GM21529 (cell line): ENCODE measurements around the gene AJAP1.

ENCODE experiments used
- ATAC-seq: cut with Tn5 transposase; IDR thresholded peaks from one replicate; pipeline ENCODE4 v1.9.1; 2021; ENCODE audit not compliant: unreplicated experiment

The AJAP1 gene

DNA sequence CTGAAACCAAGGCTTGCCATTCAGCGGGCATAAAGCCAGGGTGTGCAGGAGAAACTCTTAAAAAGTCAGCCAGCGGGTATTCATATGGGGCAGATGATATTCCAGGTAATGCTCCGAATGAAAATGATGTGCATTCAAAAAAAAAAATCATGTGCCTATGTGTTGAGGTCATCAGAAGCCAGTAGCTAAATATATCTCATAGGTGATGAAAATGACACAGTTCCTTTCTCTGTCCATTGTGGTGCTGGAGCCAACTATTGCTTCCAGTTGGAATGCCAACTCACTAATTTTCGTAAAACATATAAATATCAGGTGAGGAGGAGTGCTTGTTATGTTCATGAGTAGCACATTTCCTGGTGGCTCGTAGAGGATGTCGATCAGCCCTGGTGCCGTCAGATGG, 23.2 kb downstream of the AJAP1 start:
- no peak for ATAC-seq

DNA sequence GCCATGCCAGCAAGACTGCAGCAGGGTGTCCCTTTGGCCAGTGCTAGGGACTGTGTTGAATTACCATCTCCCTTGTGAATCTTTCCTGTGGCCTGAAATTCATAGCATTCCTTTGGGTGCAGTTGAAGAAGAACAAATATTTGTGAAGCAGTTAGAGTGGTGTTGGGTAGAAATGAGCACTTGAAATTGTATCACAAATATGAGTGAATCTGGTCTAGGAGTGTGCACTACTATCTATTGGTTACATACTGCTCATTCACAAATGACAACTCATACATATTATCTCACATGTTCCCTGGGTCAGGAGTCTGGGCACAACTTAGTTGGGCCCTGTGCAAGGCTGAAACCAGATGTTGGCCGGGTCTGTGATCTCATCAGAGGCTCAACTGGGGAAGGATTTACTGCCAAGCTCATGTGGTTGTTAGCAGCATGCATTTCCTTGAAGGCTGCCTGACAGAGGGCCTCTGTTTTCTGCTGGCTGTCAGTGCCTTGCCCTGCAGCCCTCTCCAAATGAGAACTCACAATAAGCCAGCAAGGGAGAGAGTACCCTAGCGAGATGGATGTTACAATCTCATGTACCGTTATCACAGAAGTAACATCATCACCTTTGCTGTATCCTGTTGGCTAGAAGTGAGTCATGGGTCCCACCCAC, 23.8 kb downstream of the AJAP1 start:
- ATAC-seq: no peak

DNA sequence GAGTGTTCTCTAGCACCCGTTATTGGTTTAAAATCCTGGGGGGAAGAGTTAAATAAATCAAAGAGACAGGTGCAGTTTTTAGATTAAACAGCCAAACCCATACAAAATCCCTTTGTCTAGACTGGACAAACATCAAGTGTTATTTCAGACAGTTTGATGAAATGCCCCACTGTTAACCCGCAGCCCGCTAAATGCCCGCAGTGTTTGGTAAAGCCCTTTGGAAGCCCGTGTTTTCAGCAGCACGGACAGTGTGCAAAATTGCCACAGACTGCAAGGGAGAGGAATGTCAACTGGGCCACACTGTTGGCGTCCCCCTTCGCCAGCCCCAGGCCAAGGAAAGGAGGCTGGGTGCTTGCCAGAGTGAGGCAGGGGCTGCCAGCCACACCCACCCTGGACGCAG, 26.6 kb downstream of the AJAP1 start:
- ATAC-seq: no peak

DNA sequence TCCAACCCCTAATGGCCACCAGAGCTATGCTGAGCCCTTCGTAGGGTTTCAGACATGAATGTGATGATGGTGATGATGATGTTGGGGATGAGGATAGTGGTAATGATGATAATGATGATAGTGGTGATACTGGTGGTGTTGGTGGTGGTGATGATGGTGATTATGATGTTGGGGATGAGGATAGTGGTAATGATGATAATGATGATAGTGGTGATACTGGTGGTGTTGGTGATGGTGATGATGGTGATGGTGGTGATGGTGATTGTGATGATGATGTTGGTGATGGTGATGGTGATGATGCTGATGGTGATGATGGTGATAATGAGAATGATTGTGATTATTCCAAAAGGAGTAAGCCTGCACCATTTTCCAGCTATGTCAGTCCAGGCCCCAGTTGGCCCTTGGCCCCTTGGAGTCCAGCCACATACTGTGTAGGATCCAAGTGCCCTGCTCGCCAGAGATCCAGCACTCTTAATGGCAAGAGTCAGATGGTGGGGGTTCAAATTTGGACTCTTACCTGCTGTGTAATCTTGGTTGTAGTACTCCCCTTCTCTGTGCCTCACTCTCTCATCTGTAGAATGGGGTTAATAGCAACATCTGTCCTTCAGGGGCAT, 28.3 kb downstream of the AJAP1 start:
- no peak for ATAC-seq

DNA sequence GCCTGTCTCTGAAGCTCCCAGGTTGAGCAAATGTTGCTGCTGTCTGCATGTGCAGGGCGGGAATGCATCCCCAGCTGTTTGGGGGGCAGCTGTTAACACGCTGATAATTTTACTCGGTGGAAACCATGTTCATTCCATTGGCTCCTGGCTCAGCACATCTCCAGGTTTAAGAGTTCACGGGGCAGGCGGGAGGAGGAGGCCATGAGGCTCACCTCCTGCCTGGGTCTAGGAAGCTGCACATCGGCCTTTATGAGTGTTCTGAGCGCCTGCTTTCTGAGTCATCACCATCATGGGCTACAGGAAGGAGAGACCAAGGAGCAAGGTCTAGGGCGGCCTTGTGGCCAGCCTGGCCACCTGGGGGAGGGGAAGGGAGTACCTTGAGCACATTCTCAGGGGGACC, 29.7 kb downstream of the AJAP1 start:
- ATAC-seq: no peak

DNA sequence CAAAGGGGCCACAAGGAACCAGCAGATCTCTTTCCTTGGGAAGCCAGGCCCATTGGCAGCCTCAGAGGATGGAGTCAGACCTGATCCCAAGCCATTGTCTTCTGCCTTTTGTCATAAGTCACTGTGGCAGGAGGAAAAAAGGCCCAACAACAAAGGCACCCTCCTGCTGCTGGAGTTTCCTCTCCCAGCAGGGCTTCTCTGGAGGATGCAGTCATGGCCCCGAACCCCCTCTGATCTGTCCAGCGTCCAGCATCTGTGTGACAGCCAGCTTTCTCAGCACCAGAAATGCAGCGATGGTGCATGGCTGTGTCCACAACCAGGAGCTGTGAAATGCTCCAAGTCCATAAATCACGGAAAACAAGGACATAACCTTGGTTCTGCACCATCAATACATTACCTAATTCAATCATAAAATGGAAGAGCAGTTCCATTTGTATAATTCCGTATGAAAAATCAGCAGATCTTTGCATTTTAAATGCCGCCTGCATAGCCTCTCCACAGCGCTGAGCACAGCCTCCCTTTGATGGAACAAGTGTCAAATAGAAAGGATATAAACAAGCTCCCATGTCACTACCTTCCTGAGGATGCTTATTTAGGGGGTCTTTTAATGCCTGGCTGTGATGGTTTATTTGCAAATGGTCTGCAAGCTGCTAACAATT, 30.6 kb downstream of the AJAP1 start:
- ATAC-seq: no peak

DNA sequence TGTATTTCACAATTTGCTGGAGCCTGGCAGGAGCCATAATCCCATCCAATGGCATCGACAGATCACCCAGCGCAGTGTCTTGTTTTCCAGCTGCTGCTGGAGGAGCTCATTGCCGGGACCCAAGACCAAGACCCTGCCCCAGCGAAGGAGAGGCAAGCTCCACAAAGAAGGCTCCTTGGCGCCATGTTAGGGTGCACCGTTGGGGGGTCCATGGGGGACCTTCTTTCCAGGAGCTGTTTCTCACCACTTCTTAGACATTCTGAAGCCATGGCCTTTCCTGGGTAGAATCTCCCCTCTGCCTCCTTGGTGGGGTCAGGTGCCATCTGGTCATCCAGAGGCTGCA, 31.1 kb downstream of the AJAP1 start:
- ATAC-seq: no peak

DNA sequence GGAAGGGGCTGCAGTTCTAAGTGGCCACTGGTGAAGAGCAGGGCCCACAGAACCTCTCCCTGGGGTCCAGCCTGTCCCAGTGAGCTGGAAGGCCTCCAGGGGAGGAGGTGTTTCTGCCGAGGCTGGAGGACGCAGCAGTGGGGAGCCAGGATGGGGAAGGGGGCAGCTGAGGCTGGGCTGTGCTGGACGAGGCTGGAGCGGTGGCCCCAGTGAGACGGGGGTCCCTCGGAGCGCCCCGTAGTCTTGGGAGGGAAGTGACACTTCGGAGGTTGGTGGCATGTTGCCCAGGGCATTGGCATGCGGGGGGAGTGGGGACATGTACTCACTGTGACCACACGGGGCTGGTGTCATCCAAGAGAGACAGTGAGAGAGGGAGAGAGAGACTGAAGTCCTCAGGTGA, 33.5 kb downstream of the AJAP1 start:
- no peak for ATAC-seq

DNA sequence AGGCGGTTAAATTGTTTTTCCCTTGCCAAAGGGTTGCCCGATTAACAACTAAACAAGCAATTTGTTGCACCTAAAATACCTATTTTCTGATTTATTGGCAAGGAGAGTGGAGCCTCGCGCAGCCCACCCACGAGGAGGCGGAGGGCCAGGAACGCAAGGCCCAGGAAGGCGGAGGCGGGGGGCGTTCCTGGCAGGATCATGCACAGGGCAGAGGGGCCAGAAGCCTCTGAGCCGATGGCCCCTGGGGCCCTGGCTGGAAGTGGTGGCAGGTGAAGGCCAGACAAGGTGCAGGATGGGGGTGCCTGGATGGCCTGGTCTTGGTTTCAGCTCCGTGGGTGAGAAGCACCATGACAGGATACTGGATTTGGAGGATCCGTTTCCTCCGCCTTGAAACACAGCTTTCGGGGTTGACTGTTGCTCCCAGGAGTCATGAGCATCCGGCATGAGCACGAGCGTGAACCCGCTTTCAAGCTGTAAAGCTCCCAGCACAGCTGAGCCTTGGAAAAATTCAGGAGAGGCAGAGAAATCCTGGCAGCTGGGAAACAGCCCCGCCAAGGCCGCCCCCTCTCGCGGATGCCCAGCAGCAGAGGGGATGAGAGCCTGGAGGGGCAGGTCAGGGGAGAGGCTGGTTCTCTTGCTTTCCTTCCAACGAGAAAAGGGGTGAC, 35.0 kb downstream of the AJAP1 start:
- ATAC-seq: no peak

DNA sequence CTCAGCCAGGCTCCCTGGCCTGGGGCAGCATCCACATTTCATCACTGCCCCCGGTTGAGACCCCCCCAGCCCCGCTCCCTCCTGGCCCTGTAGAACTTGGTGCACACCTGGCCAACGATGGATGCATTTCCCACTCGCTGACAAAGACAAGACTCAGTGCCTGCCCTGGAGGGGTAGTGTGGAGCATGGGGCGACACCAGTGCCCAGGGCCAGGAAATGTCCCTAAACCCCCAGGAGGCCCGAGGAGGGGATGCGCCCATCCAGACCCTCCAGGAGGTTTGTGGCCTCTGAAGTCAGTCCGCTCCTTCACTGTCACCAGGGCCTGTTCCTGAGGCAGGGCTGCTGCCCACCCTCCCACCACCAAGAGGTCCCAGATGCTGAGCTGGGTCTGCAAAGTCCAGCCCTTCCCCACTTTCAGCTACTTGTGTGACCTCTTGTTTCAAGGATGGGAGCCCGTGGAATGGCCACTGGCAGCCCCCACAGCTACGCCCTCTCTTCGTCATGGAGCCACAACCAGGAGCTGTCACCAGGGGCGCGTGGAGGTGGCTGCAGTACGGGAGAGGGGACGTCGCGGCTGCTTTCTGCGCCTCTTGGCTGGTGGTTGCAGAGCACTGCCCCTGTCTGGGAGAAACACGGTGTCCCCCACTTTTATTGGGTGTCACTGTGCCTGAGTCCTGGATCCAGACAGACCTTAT, 35.7 kb downstream of the AJAP1 start:
- ATAC-seq: no peak

DNA sequence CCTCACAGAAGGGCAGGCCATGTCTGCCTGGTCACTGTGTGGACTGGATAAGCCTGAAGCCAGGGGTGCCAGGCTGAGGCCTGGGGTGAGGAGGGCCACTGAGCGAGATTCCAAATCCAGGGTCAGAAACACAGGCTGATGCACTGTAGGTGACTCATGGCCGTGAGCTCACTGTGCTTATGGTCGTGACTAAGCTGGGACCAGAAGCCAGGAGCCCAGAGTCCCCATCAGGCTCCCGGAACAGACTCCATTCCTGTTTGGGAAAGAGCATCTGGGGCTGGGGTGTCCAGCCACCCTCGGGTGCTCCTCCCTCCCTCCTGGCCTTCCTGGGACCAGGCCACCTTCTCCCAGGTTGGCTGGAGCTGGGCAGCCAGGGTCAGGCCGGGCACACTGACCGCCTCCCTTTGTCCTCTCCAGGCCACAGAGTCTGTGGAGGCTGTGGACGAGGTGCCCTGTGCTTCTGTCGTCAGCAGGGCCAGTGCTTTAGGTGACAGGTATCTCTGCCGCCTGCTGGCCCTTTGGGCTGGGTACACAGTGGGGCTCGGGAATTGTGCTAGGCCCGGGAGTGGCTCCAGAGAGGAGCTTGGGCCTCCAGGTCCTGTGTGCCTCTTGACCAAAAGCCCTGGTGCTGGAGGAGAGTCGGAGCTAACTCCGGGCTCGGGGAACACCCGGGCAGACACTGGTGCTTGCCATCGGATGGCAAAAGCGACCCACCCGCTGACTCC, 36.7 kb downstream of the AJAP1 start:
- ATAC-seq: no peak

DNA sequence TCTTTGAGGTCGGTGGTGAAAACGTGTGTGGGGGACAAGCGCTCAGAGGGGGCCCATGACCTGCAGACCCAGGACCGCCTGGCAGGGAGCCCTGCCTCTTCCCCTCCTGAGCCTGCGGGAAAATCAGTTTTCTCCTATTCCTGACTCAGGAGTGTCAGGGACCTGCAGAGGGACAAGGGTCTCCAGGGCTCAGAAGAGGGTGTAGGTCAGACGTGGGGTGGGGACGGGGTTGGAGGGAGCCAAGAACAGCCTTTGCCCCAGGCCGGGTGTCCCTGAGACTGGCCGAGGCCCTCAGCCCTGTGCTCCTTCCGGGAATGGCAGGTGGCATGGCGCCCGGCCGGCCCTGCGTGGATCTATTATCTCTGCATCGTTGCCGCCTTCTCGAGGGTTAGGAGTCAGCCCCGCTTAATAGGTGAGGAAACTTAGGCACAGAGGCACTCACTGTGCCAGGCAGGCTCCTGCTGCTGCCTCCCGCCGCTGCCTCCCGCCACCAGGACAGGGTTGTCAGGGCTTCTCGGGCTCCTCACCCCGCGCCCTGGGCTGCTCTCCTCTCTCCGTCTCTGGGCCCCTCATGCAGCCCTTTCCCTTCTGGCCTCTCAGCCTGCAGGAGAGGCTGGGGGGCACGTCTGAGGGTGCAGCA, 37.5 kb downstream of the AJAP1 start:
- no peak for ATAC-seq

DNA sequence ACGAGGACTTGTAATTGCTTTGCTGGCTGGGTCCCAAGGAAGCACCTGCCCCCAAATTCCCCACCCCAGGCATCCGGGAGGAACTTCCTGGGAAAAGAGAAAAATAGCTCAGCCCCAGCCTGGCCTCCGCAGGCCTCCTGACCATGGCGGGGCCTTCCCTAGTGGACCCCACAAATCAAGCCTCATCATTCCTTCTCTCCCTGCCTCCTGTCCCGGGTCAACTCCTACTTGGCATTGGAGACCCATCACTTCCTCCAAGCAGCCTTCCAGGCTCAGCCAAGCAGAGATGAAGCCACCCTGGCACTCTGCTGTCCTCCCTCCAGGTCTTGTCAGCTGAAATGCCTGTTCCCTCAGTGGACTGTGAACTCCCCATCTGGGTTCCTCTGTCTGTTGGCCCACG, 38.0 kb downstream of the AJAP1 start:
- no peak for ATAC-seq

DNA sequence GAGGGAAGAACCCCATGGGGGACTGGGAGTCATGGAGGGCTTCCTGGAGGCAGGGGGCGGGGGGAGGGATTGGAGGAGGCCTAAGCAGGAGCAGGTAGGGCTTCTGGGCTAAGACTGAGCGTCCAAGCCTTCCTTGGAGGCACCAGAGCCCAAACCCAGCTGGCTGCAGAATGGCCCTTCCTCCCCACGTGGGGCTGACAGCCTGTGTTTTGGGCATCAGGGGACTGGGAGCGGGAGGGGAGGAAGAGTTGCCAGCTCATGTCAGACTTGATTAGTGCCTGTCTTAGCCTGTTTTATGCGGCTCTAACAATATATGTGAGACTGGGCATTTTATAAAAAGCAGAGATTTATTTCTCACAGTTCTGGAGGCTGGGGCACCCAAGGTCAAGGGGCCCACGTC, 38.9 kb downstream of the AJAP1 start:
- ATAC-seq: no peak

DNA sequence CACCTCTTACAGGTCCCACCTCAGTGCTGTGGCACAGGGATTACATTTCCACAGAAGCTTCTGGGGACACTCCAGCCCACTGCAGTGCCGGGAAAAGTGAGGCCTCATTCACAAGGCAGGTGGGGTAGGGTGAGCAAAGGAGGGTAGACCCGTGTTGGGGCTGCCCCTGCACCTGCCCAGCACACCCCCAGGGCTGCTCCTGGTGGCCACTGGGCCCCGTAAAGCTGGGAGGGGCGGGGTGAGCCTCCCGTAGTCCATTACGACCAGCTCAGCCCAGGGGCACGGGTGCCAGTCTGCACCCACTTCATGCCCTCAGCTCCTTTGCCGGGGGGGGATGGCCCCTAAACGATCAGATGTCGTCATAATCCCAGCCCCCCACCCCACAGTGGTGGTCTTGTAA, 39.5 kb downstream of the AJAP1 start:
- ATAC-seq: no peak

DNA sequence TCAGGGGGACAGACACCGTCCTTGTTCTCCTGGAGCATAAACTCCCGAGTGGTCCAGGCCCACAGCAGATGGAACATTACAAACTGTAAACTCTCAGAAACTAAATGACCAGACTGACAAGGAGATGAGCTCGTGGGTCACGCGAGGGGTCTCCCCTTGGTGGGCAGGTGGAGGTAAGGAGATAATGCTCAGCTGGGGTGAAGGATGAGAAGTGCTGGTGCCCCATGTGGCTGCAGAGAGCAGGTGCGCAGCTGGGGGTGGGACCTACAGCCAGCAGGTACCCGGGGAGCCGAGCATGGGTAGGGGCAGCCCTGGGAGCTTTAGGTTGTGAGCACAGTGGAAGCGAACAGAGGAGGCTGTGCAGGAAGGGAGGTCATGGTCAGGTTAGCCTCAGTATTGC, 40.1 kb downstream of the AJAP1 start:
- no peak for ATAC-seq

DNA sequence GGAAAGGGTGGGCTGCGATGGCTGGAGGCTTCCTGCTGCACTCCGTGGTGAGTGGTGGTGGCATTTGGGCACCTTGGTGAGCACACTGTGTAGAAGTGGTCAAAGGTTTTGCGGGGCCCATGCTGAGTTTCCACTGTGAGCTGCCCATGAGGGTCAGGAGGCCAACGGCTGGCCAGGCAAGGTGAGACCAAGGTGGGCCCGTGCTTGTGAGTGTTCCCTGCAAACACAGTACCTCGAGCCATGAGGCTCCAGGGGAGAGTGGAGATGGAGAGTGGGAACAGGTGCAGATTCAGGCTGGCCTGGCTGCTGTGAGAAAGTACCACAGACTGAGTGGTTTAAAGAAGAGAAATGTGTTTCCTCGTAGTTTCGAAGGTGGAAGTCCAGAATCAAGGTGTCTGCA, 40.8 kb downstream of the AJAP1 start:
- ATAC-seq: no peak

DNA sequence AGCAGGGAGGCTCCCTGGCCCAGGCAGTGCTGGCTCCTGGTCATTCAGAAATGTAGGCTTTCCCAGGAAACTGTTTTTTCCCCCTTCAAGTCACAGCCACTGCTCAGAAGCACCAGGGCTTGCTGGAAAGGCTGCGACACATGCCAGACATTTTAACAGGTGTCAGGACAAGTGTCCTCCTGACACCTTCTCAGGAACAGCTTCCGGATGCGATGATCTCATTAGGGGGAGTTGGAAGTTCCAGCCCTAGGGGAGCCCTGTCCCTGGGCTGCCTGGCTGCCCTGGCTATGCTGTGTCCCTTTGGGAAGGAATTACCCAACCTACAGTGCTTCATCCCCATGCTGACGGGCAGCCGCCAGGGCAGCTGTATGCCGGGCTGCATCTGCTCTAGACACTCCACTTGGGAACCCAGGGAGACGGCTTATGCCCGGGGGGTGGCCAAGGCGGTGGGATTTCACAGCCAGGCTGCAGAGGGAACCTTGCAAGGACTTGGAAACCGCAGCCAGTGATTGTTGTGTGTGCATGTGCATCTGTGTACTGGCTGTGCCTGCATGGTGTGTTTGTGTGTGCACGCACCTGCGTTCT, 41.8 kb downstream of the AJAP1 start:
- no peak for ATAC-seq

DNA sequence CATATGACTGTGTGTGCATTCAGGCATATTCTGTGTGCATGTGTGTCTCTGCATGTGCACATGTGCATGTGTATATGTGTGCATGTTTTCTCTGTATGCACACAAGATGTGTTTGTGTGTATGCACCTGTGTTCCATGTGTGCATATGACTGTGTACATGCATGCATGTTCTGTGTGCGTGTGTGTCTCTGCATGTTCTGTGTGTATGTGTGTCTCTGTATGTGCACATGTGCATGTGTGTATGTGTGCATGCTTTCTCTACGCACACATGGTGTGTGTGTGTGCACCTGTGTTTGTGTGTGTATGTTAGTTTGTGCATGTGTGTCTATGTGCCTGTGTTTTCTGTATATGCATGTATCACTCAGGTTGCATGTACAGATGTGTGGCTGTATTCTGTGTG, 42.3 kb downstream of the AJAP1 start:
- ATAC-seq: no peak

DNA sequence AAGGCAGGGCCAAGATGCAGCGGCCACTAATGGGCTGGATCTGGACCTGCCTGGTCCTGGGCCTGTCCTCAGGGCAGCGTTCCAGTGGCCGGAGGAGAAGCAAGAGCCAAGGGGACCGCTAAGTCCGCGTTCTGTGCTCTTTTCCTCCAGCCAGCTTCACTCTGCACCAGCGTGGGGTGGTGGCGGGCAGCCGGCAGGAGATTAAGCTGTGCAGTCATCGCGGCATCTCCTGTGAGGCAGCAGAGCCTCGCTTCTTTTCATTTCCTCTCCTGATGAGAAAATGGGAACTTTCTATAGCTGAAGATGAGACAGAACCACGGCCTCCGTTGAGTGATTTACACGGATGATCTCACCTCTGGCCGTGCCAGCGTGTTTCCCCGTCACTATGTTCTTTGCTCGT, 43.4 kb downstream of the AJAP1 start:
- ATAC-seq: no peak
